CD4-positive, CD25-positive, alpha-beta regulatory T cell (primary cell): ENCODE results near the gene REEP5. TPM values are rescaled to one million over a fixed set of nuclear protein-coding genes. Genes with fewer than 3 reads are reported as not detected.
"Not testable (repeated sequence)": the region's sequence is repeated elsewhere in the genome, so short reads cannot be mapped to it uniquely, and the experiment has no call there.

Source experiments
- ATAC-seq, 2 donors: fragments of 150-1000 bp; cut with Tn5 transposase; one replicate each; pipeline ENCODE4 v1.10.0; 2021; ENCODE audit warnings: low read depth in 2 of 2, moderate number of reproducible peaks in 2 of 2, moderate library complexity in 1 of 2
- DNase-seq, 3 donors: peaks; one replicate each; pipeline versions ENCODE4 v3.0.0 to v3.0.0-alpha.2; 2012 to 2022; ENCODE audit warnings: mixed read lengths in 1 of 3
- H3K27ac ChIP-seq: one replicate; pipeline ENCODE4 v1.7.0; 2013; ENCODE audit warnings: mild to moderate bottlenecking, low read length; ENCODE audit not compliant: insufficient read depth, poor library complexity, severe bottlenecking
- H3K27me3 ChIP-seq: one replicate; pipeline ENCODE4 v1.7.0; 2013; ENCODE audit warnings: low read length; ENCODE audit not compliant: control insufficient read depth, insufficient read depth
- H3K36me3 ChIP-seq: one replicate; pipeline ENCODE4 v1.7.0; 2013; ENCODE audit warnings: mild to moderate bottlenecking, low read length, moderate library complexity; ENCODE audit not compliant: control insufficient read depth, insufficient read depth
- H3K4me1 ChIP-seq: 2 replicates; pipeline ENCODE4 v1.7.0; 2013; ENCODE audit warnings: mild to moderate bottlenecking, low read length; ENCODE audit not compliant: insufficient read depth, control insufficient read depth, poor library complexity, severe bottlenecking
- H3K4me3 ChIP-seq: one replicate; pipeline ENCODE4 v1.7.0; 2013; ENCODE audit warnings: low read depth, mild to moderate bottlenecking, low read length, moderate library complexity
- H3K9me3 ChIP-seq, 2 experiments: 1 replicate in 1 of 2; 2 replicates in 1 of 2; pipeline ENCODE4 v1.7.0; 2013; ENCODE audit warnings: low read length in 2 of 2, mild to moderate bottlenecking in 1 of 2, moderate library complexity in 1 of 2; ENCODE audit not compliant: control insufficient read depth in 2 of 2
- H3K27ac Mint-ChIP-seq, 3 donors: one replicate each; pipeline ENCODE4 v1.8.0; 2020 to 2022; ENCODE audit warnings: mild to moderate bottlenecking in 3 of 3, mixed read lengths in 3 of 3, moderate library complexity in 2 of 3
- H3K27me3 Mint-ChIP-seq: one replicate; pipeline ENCODE4 v1.8.0; 2022; ENCODE audit warnings: mild to moderate bottlenecking, mixed read lengths
- H3K36me3 Mint-ChIP-seq: one replicate; pipeline ENCODE4 v1.8.0; 2020; ENCODE audit warnings: mixed read lengths
- H3K4me1 Mint-ChIP-seq, 4 donors: one replicate each; pipeline ENCODE4 v1.8.0; 2020 to 2022; ENCODE audit warnings: mixed read lengths in 4 of 4, mild to moderate bottlenecking in 1 of 4
- H3K4me3 Mint-ChIP-seq, 4 donors: one replicate each; pipeline ENCODE4 v1.8.0; 2020 to 2022; ENCODE audit warnings: mild to moderate bottlenecking in 4 of 4, mixed read lengths in 4 of 4, moderate library complexity in 3 of 4
- H3K9me3 Mint-ChIP-seq, 7 donors: one replicate each; pipeline ENCODE4 v1.8.0; 2020 to 2022; ENCODE audit warnings: mixed read lengths in 7 of 7, mild to moderate bottlenecking in 3 of 7, moderate library complexity in 2 of 7
- polyA plus RNA-seq, 4 donors: library from polyadenylated mRNA; unstranded; fragments of 300-500 nt; fragmentation: Illumina TruSeq; gene quantifications; one replicate each; pipeline ENCODE4 v1.2.3, GENCODE V29; 2021
- total RNA-seq: library from RNA; stranded (reverse); gene quantifications from one replicate; pipeline ENCODE4 v1.2.3, GENCODE V29; 2022

REEP5 gene
- total and polyA plus RNA-seq, 5 donors from 2014 or later, result 45.6 to 170 (median 83.4) TPM

DNA sequence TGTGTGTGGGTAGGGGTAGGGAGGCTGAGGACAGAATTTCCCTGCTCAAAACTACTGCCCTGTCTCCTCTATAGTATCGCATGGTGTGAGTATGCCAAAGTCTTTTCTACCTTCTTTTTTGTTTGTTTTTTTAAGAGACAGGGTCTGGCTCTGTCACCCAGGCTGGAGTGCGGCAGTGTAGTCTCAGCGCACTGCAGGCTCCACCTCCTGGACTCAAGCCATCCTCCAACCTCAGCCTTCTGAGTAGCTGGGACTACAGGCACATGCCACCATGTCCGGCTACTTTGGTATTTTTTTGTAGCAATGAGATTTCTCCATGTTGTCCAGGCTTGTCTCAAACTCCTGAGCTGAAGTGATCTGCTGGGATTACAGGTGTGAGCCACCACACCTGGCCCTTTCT lies 58.5 kb downstream of the REEP5 start:
- no peak for ATAC-seq
- no peaks in the 10 kb centered on the region for H3K9me3 Mint-ChIP-seq
- H3K4me3 Mint-ChIP-seq, result peak overlapping the region; percentile 33 to 96 (median 84)
- H3K4me1 Mint-ChIP-seq, result peaks cover 17 to 56% (median 33%) of the 10 kb centered on the region in 4 donors
- H3K27ac Mint-ChIP-seq, result peak overlapping the region in 1 of 3 donors; percentile 98
- no peak overlapping the region for H3K27ac ChIP-seq
- H3K36me3 ChIP-seq, result peaks cover 50% of the 10 kb centered on the region
- peak overlapping the region; percentile 98 for H3K4me3 ChIP-seq
- peaks cover 29% of the 10 kb centered on the region for H3K36me3 Mint-ChIP-seq
- H3K27me3 ChIP-seq, result no peaks in the 10 kb centered on the region
- H3K27me3 Mint-ChIP-seq, result peaks cover 24% of the 10 kb centered on the region
- no peak for DNase-seq
- H3K4me1 ChIP-seq, result peaks cover 29% of the 10 kb centered on the region
- H3K9me3 ChIP-seq, result no peaks in the 10 kb centered on the region

- Histone ChIP-seq H3K4me1 (peaks cover 29% of the 10 kb centered on the region), H3K9me3 (no peaks in the 10 kb centered on the region), H3K27me3 (no peaks in the 10 kb centered on the region), H3K27ac (peak overlapping the region; percentile 87), H3K4me3 (peak overlapping the region; percentile 98), H3K36me3 (peaks cover 36% of the 10 kb centered on the region)
- peak overlapping the region; percentile 59 to 98 (median 98) for H3K27ac Mint-ChIP-seq
- no peaks in the 10 kb centered on the region for H3K9me3 Mint-ChIP-seq
- peaks cover 20% of the 10 kb centered on the region for H3K36me3 Mint-ChIP-seq
- H3K4me1 Mint-ChIP-seq, result peaks cover 15 to 54% (median 27%) of the 10 kb centered on the region in 4 donors
- H3K27me3 Mint-ChIP-seq, result peaks cover 31% of the 10 kb centered on the region
- DNase-seq, result no peak
- H3K4me3 Mint-ChIP-seq, result peak overlapping the region; percentile 91 to 100 (median 96)
- no peak for ATAC-seq
Observed at GRCh38 chr5:112862085-112862484, 59.9 kb downstream of the REEP5 start.

DNA sequence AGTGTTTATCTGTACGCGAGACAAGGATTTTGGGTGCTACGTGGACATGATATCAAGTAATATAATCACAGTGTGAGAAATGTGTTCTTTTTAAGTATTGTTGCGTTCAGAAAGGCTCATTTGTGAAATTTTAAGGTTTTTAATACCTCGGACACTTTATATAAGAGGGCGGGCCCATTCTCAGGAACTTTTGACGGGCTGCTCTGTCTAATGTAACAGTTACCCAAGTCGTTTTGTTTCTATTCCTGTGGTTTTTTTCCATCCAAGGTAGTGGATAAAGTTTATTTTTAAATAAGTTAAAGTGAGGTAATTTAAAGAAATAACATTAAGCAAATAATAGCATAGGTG lies 60.4 kb downstream of the REEP5 start:
- peak overlapping the region; percentile 91 to 100 (median 96) for H3K4me3 Mint-ChIP-seq
- H3K4me1 Mint-ChIP-seq, result peaks cover 11 to 51% (median 23%) of the 10 kb centered on the region in 4 donors
- Histone ChIP-seq H3K4me1 (peaks cover 29% of the 10 kb centered on the region), H3K27me3 (no peaks in the 10 kb centered on the region), H3K36me3 (peaks cover 32% of the 10 kb centered on the region), H3K9me3 (no peaks in the 10 kb centered on the region), H3K27ac (peak overlapping the region; percentile 87), H3K4me3 (peak overlapping the region; percentile 98)
- peak overlapping the region; percentile 98 to 99 (median 98) for H3K27ac Mint-ChIP-seq
- peaks cover 20% of the 10 kb centered on the region for H3K36me3 Mint-ChIP-seq
- peaks cover 33% of the 10 kb centered on the region for H3K27me3 Mint-ChIP-seq
- DNase-seq (no peak), ATAC-seq (no peak)
- H3K9me3 Mint-ChIP-seq, result no peaks in the 10 kb centered on the region

- peak within 1 kb of the TSS; percentile 98 to 99 (median 98) for H3K27ac Mint-ChIP-seq
- H3K36me3 ChIP-seq, result peaks cover 27% of the 10 kb centered on the region
- peak; percentile 91 to 95 for ATAC-seq
- H3K27ac ChIP-seq, result peak within 1 kb of the TSS; percentile 87
- DNase-seq, result peak; percentile 88 to 97 (median 91)
- H3K4me3 ChIP-seq, result peak within 1 kb of the TSS; percentile 98
- peaks cover 14 to 47% (median 21%) of the 10 kb centered on the region in 4 donors for H3K4me1 Mint-ChIP-seq
- H3K4me3 Mint-ChIP-seq, result peak within 1 kb of the TSS; percentile 91 to 100 (median 96)
- peaks cover 38% of the 10 kb centered on the region for H3K27me3 Mint-ChIP-seq
- no peaks in the 10 kb centered on the region for H3K9me3 ChIP-seq
- H3K9me3 Mint-ChIP-seq, result peaks cover 0 to 5% (median 0%) of the 10 kb centered on the region in 7 donors
- peaks cover 2% of the 10 kb centered on the region for H3K27me3 ChIP-seq
- peaks cover 20% of the 10 kb centered on the region for H3K36me3 Mint-ChIP-seq
- H3K4me1 ChIP-seq, result peaks cover 25% of the 10 kb centered on the region
Observed at GRCh38 chr5:112860929-112861637, 60.9 kb downstream of the REEP5 start, which contains the start of gene SRP19. TSS of gene SRP19 (plus strand) at chr5:112861287. CDS start at chr5:112861377, 90 bp downstream.

DNA sequence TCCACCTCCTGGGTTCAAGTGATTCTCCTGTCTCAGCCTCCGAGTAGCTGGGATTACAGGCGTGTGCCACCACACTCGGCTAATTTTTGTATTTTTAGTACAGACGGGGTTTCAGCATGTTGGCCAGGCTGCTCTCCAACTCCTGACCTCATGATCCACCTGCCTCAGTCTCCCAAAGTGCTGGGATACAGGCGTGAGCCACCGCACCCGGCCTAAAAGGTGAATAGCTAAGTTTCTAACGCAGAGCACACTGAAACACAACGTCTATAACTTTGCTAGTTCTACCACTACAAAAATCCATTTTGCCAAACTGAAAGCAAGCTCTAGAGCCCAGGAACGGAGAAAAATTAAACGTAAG lies 61.5 kb downstream of the REEP5 start:
- Histone ChIP-seq H3K36me3 (peaks cover 27% of the 10 kb centered on the region), H3K4me1 (peaks cover 25% of the 10 kb centered on the region), H3K4me3 (peak overlapping the region; percentile 98), H3K27ac (peak overlapping the region; percentile 87)
- H3K27ac Mint-ChIP-seq, result peak overlapping the region; percentile 98 to 99 (median 98)
- not testable (repeated sequence) for H3K9me3 Mint-ChIP-seq, ATAC-seq, H3K27me3 ChIP-seq, DNase-seq, H3K9me3 ChIP-seq
- H3K4me3 Mint-ChIP-seq, result peak overlapping the region; percentile 91 to 100 (median 96)
- H3K36me3 Mint-ChIP-seq, result peaks cover 20% of the 10 kb centered on the region
- peaks cover 14 to 47% (median 22%) of the 10 kb centered on the region in 4 donors for H3K4me1 Mint-ChIP-seq
- peaks cover 43% of the 10 kb centered on the region for H3K27me3 Mint-ChIP-seq

- Histone ChIP-seq H3K27ac (no peak overlapping the region), H3K36me3 (peaks cover 4% of the 10 kb centered on the region), H3K4me3 (no peak overlapping the region), H3K9me3 (peaks cover 9 to 14% of the 10 kb centered on the region in 2 experiments), H3K4me1 (peaks cover 16% of the 10 kb centered on the region), H3K27me3 (peaks cover 24% of the 10 kb centered on the region)
- Mint-ChIP-seq H3K27me3 (peaks cover 61% of the 10 kb centered on the region), H3K27ac (no peak overlapping the region), H3K4me3 (peak overlapping the region in 2 of 4 donors; percentile 24 to 26), H3K36me3 (peaks cover 11% of the 10 kb centered on the region), H3K4me1 (peaks cover 6 to 28% (median 14%) of the 10 kb centered on the region in 4 donors), H3K9me3 (peaks cover 3 to 14% (median 8%) of the 10 kb centered on the region in 7 donors)
- no peak for DNase-seq
- ATAC-seq, result no peak
Observed at GRCh38 chr5:112857866-112858265, 64.2 kb downstream of the REEP5 start.

- H3K4me3 ChIP-seq, result no peak overlapping the region
- H3K27me3 ChIP-seq, result peaks cover 24% of the 10 kb centered on the region
- peaks cover 9 to 14% of the 10 kb centered on the region in 2 experiments for H3K9me3 ChIP-seq
- peaks cover 0 to 6% (median 0%) of the 10 kb centered on the region in 4 donors for H3K4me1 Mint-ChIP-seq
- no peaks in the 10 kb centered on the region for H3K4me1 ChIP-seq
- ATAC-seq (no peak), DNase-seq (no peak)
- peaks cover 4% of the 10 kb centered on the region for H3K36me3 Mint-ChIP-seq
- H3K27me3 Mint-ChIP-seq, result peaks cover 44% of the 10 kb centered on the region
- no peak overlapping the region for H3K4me3 Mint-ChIP-seq
- H3K27ac ChIP-seq, result no peak overlapping the region
- no peak overlapping the region for H3K27ac Mint-ChIP-seq
- H3K36me3 ChIP-seq, result no peaks in the 10 kb centered on the region
- H3K9me3 Mint-ChIP-seq, result peaks cover 3 to 14% (median 8%) of the 10 kb centered on the region in 7 donors
Observed at GRCh38 chr5:112854651-112855050, 67.4 kb downstream of the REEP5 start.
